Right lobe of liver (tissue), 6 donors: Measurements from ENCODE around the gene RGS6. TPM values are rescaled to one million over a fixed set of nuclear protein-coding genes. Genes with fewer than 3 reads are reported as not detected.
A peak's percentile ranks its signal among the peaks of the same experiment; 100 is the strongest.

ENCODE experiments used
- ATAC-seq, 4 donors: fragments of 200-7000 bp; cut with Tn5 transposase; one replicate each; pipeline ENCODE4 v1.9.1; 2020; ENCODE audit warnings: mild to moderate bottlenecking in 4 of 4, moderate library complexity in 4 of 4
- DNase-seq, 3 donors: peaks; one replicate each; pipeline ENCODE4 v3.0.0-alpha.2; 2020
- H3K27ac ChIP-seq, 3 donors: fragments of 200-600 bp; one replicate each; pipeline ENCODE4 v1.8.0; 2022
- H3K27me3 ChIP-seq, 2 donors: fragments of 200-600 bp; one replicate each; pipeline ENCODE4 v1.8.0; 2022
- H3K36me3 ChIP-seq, 4 donors: fragments of 200-600 bp; sonication (generic) in 1 of 4; one replicate each; pipeline versions ENCODE4 v1.5.1 to v1.8.0; 2017 to 2022; ENCODE audit warnings: control low read depth in 1 of 4
- H3K4me1 ChIP-seq, 4 donors: fragments of 200-600 bp; sonication (generic) in 1 of 4; one replicate each; pipeline versions ENCODE4 v1.5.1 to v1.8.0; 2017 to 2022; ENCODE audit warnings: control low read depth in 1 of 4
- H3K4me3 ChIP-seq, 3 donors: fragments of 200-600 bp; one replicate each; pipeline ENCODE4 v1.8.0; 2022
- H3K9me3 ChIP-seq, 4 donors: fragments of 200-600 bp; sonication (generic) in 1 of 4; one replicate each; pipeline versions ENCODE4 v1.5.1 to v1.8.0; 2017 to 2022; ENCODE audit warnings: control low read depth in 1 of 4
- POLR2A ChIP-seq: fragments of 450-650 bp; IDR thresholded peaks from one replicate; pipeline ENCODE4 v1.6.1; 2017; ENCODE audit warnings: antibody characterized with exemption, mild to moderate bottlenecking
- WGBS: methylation state at CpG from one replicate; pipeline ENCODE4 v1.1.6; 2018; ENCODE audit warnings: low coverage, low lambda C conversion rate; ENCODE audit not compliant: insufficient coverage; ENCODE audit errors: missing lambda C conversion rate; 5-methylcytosine and 5-hydroxymethylcytosine counted together
- intact Hi-C, 2 donors: fragments of 100-400 bp; cut with DNase I; formaldehyde crosslinking; loops; one replicate each; pipeline versions ENCODE4 v1.11.2 to v1.14.1; 2022
- total RNA-seq, 6 experiments: library from RNA; depleted of rRNA in 2 of 6; stranded (reverse); fragments of >200 nt in 2 of 6; fragmentation: NEBNext Ultra II Directional in 3 of 6; extraction: Animal tissue kit (Norgen Biotek cat#: 25700) in 3 of 6; gene quantifications; one replicate each; pipeline versions ENCODE4 v1.1.0 to v1.2.4, GENCODE V29; 2016 to 2023
- TF ChIP-seq, protein P1 (sequence below), 4 donors: fragments of 200-600 bp in 3 of 4; fragments of 450-650 bp in 1 of 4; IDR thresholded peaks; one replicate each; pipeline versions ENCODE4 v1.5.1 to v1.8.0; 2016 to 2022; ENCODE audit warnings: antibody characterized with exemption in 4 of 4, mild to moderate bottlenecking in 2 of 4
- donor health status: DM: no; HTN: yes; CAD: no.
- donor health status: DM: no; HTN: no; CAD: no.
- donor health status: DM: no; HTN: no; CAD: no.
- donor health status: DM: no; HTN: yes; CAD: no.
- donor health status: DM: no; HTN: yes; CAD: no.

Gene RGS6
- total RNA-seq, 6 experiments from 2014 or later, result 0.07 TPM; not detected in 5

GRCh38 chr14:72014486-72014885, 82.3 kb downstream of the RGS6 start:
- no peak for TF ChIP-seq POLR2A
- TF ChIP-seq, protein P1, sequence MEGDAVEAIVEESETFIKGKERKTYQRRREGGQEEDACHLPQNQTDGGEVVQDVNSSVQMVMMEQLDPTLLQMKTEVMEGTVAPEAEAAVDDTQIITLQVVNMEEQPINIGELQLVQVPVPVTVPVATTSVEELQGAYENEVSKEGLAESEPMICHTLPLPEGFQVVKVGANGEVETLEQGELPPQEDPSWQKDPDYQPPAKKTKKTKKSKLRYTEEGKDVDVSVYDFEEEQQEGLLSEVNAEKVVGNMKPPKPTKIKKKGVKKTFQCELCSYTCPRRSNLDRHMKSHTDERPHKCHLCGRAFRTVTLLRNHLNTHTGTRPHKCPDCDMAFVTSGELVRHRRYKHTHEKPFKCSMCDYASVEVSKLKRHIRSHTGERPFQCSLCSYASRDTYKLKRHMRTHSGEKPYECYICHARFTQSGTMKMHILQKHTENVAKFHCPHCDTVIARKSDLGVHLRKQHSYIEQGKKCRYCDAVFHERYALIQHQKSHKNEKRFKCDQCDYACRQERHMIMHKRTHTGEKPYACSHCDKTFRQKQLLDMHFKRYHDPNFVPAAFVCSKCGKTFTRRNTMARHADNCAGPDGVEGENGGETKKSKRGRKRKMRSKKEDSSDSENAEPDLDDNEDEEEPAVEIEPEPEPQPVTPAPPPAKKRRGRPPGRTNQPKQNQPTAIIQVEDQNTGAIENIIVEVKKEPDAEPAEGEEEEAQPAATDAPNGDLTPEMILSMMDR (IDR thresholded peaks at IDR 0.05), result no peak
- no peaks in the 10 kb centered on the region for H3K27me3 ChIP-seq
- H3K4me3 ChIP-seq, result no peak overlapping the region
- DNase-seq, result no peak
- intact Hi-C loops, result no loop called here
- H3K36me3 ChIP-seq, result no peaks in the 10 kb centered on the region
- no peak overlapping the region for H3K27ac ChIP-seq
- H3K9me3 ChIP-seq, result no peaks in the 10 kb centered on the region
- ATAC-seq, result no peak
- WGBS, result 59% methylated on average over 5 of the region's 5 CpGs
- no peaks in the 10 kb centered on the region for H3K4me1 ChIP-seq

GRCh38 chr14:72017290-72017689, 85.1 kb downstream of the RGS6 start:
- DNase-seq (no peak), ATAC-seq (no peak)
- Histone ChIP-seq H3K27ac (no peak overlapping the region), H3K36me3 (no peaks in the 10 kb centered on the region), H3K4me3 (no peak overlapping the region), H3K4me1 (no peaks in the 10 kb centered on the region), H3K9me3 (no peaks in the 10 kb centered on the region), H3K27me3 (no peaks in the 10 kb centered on the region)
- intact Hi-C loops, result no loop called here
- TF ChIP-seq POLR2A, result no peak
- TF ChIP-seq, protein P1 (IDR thresholded peaks at IDR 0.05), result no peak

- Histone ChIP-seq H3K27me3 (no peaks in the 10 kb centered on the region), H3K4me3 (no peak overlapping the region), H3K36me3 (no peaks in the 10 kb centered on the region), H3K9me3 (no peaks in the 10 kb centered on the region), H3K4me1 (no peaks in the 10 kb centered on the region), H3K27ac (no peak overlapping the region)
- intact Hi-C loops, result no loop called here
- no peak for ATAC-seq
- TF ChIP-seq, protein P1 (IDR thresholded peaks at IDR 0.05), result no peak
- TF ChIP-seq POLR2A, result no peak
- DNase-seq, result no peak
- 39% methylated on average over 7 of the region's 7 CpGs for WGBS
Measured at GRCh38 chr14:72023128-72024042, 91.2 kb downstream of the RGS6 start.

DNA sequence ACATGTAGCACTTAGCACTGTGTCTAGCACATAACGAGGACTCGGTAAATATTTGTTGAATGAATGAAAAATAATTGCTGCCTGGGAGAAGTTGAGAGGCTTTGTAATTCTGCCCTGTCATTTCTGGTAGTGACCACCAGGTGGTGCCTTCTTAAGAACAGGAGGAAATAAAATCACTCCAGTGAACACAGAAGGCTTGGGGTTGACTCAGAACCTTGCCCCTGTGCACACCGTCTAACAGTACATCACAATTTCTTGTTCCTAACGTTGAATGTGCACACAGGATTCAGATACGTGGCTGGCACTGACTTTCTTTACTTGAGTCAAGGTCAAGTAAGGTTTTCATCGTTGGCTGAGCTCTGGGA, 91.8 kb downstream of the RGS6 start:
- Histone ChIP-seq H3K27ac (no peak overlapping the region), H3K9me3 (no peaks in the 10 kb centered on the region), H3K4me3 (no peak overlapping the region), H3K4me1 (no peaks in the 10 kb centered on the region), H3K27me3 (no peaks in the 10 kb centered on the region), H3K36me3 (no peaks in the 10 kb centered on the region)
- TF ChIP-seq POLR2A, result no peak
- TF ChIP-seq, protein P1 (IDR thresholded peaks at IDR 0.05), result peak; percentile 35 to 68 (median 59)
- ATAC-seq (peak; percentile 55 to 72 (median 59)), DNase-seq (no peak)
- WGBS, result 20% methylated on average over 6 of the region's 6 CpGs
- intact Hi-C loops, result no loop called here
